HG03378 (cell line): ENCODE data around the gene DOHH.

ENCODE experiments used
- ATAC-seq: cut with Tn5 transposase; IDR thresholded peaks from one replicate; pipeline ENCODE4 v1.9.1; 2021; ENCODE audit warnings: mild to moderate bottlenecking, moderate library complexity; ENCODE audit not compliant: unreplicated experiment

The DOHH gene

GRCh38 chr19:3504735-3505134, 4.3 kb upstream of the DOHH start:
- ATAC-seq = no peak

GRCh38 chr19:3503036-3503572, 2.6 kb upstream of the DOHH start:
- ATAC-seq = no peak

- no peak for ATAC-seq
Observed at GRCh38 chr19:3501780-3502179, 1.3 kb upstream of the DOHH start.

- peak; percentile 12 for ATAC-seq
Observed at GRCh38 chr19:3499738-3500428, 591 bp downstream of the DOHH start.

DNA sequence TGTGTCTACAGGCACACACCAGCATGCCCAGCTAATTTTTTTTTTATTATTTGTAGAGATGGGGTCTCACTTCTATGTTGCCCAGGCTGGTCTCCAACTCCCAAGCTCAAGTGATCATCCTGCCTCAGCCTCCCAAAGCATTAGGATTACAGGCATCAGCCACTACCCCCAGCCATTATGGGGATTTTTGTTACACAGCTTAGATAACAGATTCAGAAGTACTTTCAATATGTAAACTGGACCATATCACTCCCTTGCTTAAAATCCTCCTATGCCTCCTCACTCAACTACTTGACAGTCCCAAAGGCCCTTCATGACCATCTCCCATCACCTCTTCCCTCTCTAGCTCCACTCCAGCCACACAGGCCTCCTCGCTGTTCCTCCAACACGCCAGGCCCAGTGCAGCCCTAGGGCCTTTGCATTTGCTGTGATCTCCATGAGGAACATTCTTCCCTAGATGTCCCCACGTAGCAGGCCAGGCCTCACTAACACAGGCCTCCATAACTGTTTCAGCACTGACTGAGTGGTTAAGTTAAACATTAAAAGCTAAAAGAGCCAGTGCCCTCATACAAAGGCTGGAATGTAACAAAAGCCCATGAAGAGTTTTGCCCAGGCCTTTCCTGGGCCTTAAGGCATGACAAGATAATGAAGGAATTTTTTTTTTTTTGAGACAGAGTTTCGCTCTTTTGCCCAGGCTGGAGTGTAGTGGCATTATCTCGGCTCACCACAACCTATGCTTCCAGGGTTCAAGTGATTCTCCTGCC, 2.5 kb downstream of the DOHH start:
- no peak for ATAC-seq

GRCh38 chr19:3496392-3497273, 3.8 kb downstream of the DOHH start:
- ATAC-seq = no peak

GRCh38 chr19:3494559-3494958, 5.9 kb downstream of the DOHH start:
- ATAC-seq = no peak

DNA sequence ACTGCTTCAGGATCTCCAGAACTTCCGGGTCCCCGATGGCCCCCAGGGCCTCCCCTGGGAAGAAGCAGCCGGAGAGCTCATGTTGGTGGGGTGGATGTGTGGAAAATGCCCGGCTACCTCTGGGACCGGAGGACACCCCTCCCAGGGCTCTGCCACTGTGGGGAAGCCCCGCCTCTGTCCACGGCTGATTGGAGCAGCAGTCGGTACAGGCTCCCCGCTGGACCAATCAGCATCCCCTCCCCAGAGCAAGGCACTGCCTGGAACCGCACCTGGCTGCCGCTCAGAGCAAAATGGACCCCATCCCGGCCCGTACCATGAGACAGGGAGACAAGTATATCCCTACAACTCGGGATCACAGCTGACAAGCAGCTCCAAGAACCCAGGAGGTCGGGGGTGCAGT, 6.4 kb downstream of the DOHH start:
- ATAC-seq = no peak

DNA sequence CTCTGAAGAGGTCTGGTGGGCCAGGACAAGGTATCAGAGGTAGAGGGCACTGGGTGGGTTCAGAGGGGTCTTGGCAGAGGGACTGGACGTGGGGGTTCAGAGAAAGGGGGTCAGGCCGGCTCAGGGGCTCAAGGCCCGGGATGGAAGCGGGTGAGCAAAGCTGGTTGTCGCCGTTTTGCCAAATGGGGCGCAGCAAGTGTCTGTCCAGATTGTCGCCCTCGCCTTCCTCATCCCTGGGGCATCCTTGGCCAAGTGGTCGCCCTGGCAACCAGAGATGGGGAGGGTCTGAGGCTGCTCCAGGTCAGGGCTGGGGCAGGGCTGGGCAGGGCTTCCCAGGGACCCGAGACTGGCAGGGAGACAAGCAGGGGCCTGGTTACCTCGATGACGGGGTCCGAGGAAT, 6.8 kb downstream of the DOHH start:
- ATAC-seq = no peak

- ATAC-seq = no peak
Observed at GRCh38 chr19:3492919-3493318, 7.6 kb downstream of the DOHH start.

DNA sequence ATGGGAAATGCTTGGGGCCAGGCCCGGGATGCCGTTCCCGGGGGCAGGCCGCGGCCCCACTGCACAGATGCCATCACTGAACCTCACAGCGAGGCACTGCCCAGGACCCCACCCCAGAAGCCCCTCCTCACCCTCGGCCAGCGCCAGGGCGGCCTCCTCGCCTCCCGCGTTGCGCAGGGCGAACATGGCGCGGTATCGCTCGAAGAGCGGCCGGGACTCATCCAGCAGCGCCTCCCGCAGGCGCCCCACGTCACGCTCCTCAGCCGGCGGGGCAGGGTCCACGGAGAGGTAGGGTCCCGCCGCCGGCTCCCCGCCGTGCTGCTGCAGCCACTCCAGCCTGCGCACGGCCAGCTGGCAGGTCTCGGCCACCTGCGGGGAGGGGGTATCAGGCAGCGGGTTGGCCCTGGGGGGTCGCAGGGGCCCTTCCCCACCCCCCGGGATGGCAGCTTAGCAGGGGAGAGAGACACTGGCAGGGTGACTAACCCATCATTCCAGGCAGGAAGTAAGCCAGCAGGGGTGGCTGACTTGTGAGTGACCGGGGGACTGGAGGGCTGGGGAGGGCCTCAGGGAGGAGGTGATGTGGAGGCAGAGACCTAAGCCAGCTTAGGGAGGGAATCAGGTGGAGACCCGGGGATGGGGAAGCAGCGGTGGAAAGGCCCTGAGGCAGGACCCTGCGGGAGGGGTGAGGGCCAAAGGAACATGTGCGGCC, 8.2 kb downstream of the DOHH start:
- no peak for ATAC-seq

DNA sequence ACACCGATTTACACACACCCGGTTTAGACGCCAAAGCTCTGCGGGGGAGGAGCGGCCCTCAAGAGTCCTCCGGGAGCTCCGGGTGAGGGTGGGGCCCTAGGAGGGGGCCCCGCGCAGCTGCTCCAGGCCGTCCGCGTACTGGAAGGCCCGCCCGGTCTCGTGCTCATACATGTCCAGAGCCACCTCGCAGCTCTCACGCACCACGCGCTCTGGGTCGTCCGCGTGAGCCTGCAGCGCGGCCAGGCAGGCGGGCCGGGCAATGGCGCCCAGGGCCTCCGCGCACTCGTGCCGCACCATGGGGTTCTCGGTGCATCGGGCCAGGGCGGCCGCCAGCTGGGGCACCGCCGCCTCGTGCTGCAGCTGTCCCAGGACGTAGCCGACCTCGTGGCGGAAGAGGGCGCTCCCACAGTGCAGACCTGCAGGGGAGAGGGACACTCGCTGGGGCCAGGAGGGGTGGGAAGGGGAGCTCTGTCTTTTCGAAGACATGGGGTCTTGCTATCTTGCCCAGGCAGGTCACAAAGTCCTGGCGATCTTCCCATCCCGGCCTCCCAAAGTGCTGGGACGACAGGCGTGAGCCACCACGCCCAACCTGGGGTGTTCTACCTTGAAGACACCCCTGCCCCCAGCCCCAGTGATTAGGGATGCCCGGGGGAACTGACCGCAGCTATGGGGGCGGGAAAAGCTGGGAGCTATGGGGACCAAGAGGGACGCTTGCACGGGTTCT, 8.9 kb downstream of the DOHH start:
- ATAC-seq = no peak

DNA sequence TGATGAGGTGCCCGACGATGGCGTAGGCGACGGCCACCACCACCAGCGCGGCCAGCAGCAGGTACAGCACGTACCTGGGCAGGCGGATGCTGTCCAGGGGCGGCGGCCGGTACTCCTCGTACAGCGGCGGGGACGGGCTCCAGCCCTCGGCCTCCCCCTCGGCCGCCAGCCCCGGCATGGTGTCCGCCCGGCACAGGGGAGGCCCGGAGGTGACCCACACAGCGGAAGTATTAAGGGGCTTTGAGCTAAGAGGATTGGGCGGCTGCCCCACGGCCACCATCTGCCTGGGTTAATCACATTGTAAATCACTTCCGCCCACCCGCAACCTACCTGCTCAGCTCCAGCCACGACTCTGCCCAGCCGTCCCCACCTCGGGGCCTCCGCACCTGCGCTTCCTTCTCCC, 17.2 kb downstream of the DOHH start, which contains the start of gene SMIM44:
SMIM44 (minus strand) TSS at position 216 of the 403 bp plus-strand sequence; CDS start at position 178, 38 bp downstream.
- ATAC-seq = no peak

- no peak for ATAC-seq
Observed at GRCh38 chr19:3482507-3483225, 17.8 kb downstream of the DOHH start.

- no peak for ATAC-seq
Observed at GRCh38 chr19:3481241-3482090, 19.0 kb downstream of the DOHH start.

- no peak for ATAC-seq
Observed at GRCh38 chr19:3480383-3481091, 19.9 kb downstream of the DOHH start, which contains the start of gene SMIM24. SMIM24 (minus strand) TSS chr19:3480525; CDS start chr19:3480463, 62 bp downstream.

DNA sequence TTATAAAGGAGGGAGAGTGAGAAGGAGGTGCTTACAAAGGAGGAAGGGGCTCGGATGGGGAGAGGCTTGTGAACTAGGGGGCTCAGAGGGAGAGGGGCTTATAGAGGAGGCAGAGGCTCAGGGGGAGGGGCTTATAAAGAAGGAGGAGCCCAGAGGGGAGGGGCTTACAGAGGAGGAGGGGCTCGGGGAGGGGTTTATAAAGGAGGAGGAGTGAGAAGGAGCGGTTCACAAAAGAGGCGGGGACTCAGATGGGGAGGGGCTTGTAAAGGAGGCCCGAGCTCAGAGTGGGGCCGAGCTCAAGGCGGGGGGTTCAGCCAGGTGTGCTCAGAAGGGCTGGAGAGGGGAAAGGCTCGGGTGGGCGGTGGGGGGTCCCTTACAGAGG, 20.6 kb downstream of the DOHH start:
- ATAC-seq = no peak
